Esophagus squamous epithelium (tissue), 4 donors: ENCODE data around the gene TH.

Source experiments
- CTCF ChIP-seq, 6 experiments: fragments of 450-650 bp in 4 of 6; fragments of 200-600 bp in 2 of 6; sonication (generic) in 2 of 6; IDR thresholded peaks; one replicate each; pipeline ENCODE4 v1.5.1; 2016 to 2019; ENCODE audit warnings: antibody characterized with exemption in 6 of 6, mild to moderate bottlenecking in 4 of 6, moderate library complexity in 4 of 6
- POLR2A ChIP-seq, 4 donors: fragments of 450-650 bp; IDR thresholded peaks; one replicate each; pipeline ENCODE4 v1.6.1; 2017; ENCODE audit warnings: antibody characterized with exemption in 4 of 4, mild to moderate bottlenecking in 4 of 4, moderate library complexity in 3 of 4

- TF ChIP-seq POLR2A (IDR thresholded peaks at IDR 0.05) (no peak), CTCF (IDR thresholded peaks at IDR 0.05) (no peak)
Observed at GRCh38 chr11:2198621-2199365, 27.2 kb upstream of the TH start.
